SU-DHL-6 (cell line): Measurements from ENCODE around the gene GPR63.

Source experiments
- H2AFZ ChIP-seq: fragments of 200-600 bp; sonication (generic); 2 replicates; pipeline ENCODE4 v1.6.1; 2014; ENCODE audit warnings: low read depth, mild to moderate bottlenecking, moderate library complexity, mixed read lengths, antibody characterized with exemption, low read length; ENCODE audit not compliant: severe bottlenecking
- H3F3A ChIP-seq: fragments of 200-600 bp; shearing (Covaris generic); 2 replicates; pipeline ENCODE4 v1.6.0; 2016; ENCODE audit warnings: antibody characterized with exemption, mild to moderate bottlenecking; ENCODE audit not compliant: insufficient read depth
- H3K27ac ChIP-seq: fragments of 200-600 bp; sonication (generic); 2 replicates; pipeline ENCODE4 v1.5.1; 2016; ENCODE audit warnings: low read depth, mild to moderate bottlenecking, low read length, moderate library complexity, mixed read lengths
- H3K27me3 ChIP-seq: fragments of 200-600 bp; sonication (generic), shearing (Covaris generic); 2 replicates; pipeline ENCODE4 v1.6.0; 2014; ENCODE audit warnings: mild to moderate bottlenecking, low read length
- H3K36me3 ChIP-seq: fragments of 200-600 bp; sonication (generic); 2 replicates; pipeline ENCODE4 v1.6.1; 2014; ENCODE audit warnings: mild to moderate bottlenecking, low read length, mixed read lengths
- H3K4me2 ChIP-seq: fragments of 300-600, 200-600 bp; shearing (Covaris generic), sonication (generic); 2 replicates; pipeline ENCODE4 v1.6.0; 2014; ENCODE audit warnings: low read length, low read depth, mild to moderate bottlenecking; ENCODE audit not compliant: poor library complexity, severe bottlenecking
- H3K4me3 ChIP-seq: fragments of 200-600 bp; sonication (generic); 2 replicates; pipeline ENCODE4 v1.5.1; 2014; ENCODE audit warnings: antibody characterized with exemption, low read length, mild to moderate bottlenecking, mixed read lengths; ENCODE audit not compliant: insufficient read depth, poor library complexity, severe bottlenecking
- H3K79me2 ChIP-seq: fragments of 200-600 bp; sonication (generic); 2 replicates; pipeline ENCODE4 v1.6.1; 2014; ENCODE audit warnings: mild to moderate bottlenecking, low read length, moderate library complexity; ENCODE audit not compliant: insufficient read depth
- H3K9ac ChIP-seq: fragments of 200-600 bp; sonication (generic); 2 replicates; pipeline ENCODE4 v1.7.0; 2014; ENCODE audit warnings: mild to moderate bottlenecking, low read length
- H3K9me2 ChIP-seq: fragments of 200-600 bp; sonication (generic); replicated peaks from 2 replicates; pipeline ENCODE4 v1.6.1; 2014; ENCODE audit warnings: low read length; ENCODE audit not compliant: insufficient read depth
- H3K9me3 ChIP-seq: fragments of 200-600 bp; sonication (generic); 2 replicates; pipeline ENCODE4 v1.6.1; 2014; ENCODE audit warnings: low read length, mixed read lengths; ENCODE audit not compliant: insufficient read depth
- H4K20me1 ChIP-seq: fragments of 200-600 bp; sonication (generic); 2 replicates; pipeline ENCODE4 v1.6.1; 2014; ENCODE audit warnings: low read depth, mild to moderate bottlenecking, antibody characterized with exemption, low read length, moderate library complexity, mixed read lengths
- CTCF ChIP-seq: fragments of 200-600 bp; sonication (generic); IDR thresholded peaks from one replicate; pipeline ENCODE4 v1.5.1; 2017; ENCODE audit warnings: antibody characterized with exemption, mild to moderate bottlenecking, low read length, moderate library complexity; ENCODE audit not compliant: insufficient read depth, poor library complexity, severe bottlenecking
- EZH2phosphoT487 ChIP-seq: fragments of 200-600 bp; sonication (generic), shearing (Covaris generic); conservative IDR thresholded peaks from 2 replicates; pipeline ENCODE4 v1.6.1; 2018; ENCODE audit warnings: mild to moderate bottlenecking, antibody characterized with exemption, low read length, moderate library complexity, mixed read lengths

The GPR63 gene

DNA sequence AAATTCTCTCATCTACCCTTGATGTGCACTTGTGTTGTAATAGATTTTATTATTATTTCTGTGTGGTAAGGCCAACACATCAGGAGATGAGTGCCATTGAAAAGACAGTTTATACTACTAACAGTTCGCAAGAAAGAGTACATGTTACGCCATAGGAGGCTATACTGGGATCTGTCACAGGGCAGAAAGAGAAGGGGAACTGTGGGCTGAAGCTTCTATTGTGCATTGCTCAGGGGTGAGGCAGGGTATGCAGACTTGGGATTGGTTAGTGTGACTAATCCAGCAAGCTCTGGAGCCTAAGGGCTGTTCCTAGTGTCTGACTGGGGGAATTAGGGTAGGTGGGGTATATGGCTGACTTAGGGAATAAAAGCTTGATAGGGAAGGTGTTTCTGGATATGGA is 50.9 kb downstream of the GPR63 start:
- no peak overlapping the region for H3K27ac ChIP-seq
- H3K27me3 ChIP-seq, result no peaks in the 10 kb centered on the region
- no peaks in the 10 kb centered on the region for H3F3A ChIP-seq
- no peak overlapping the region for H3K4me2 ChIP-seq
- no peaks in the 10 kb centered on the region for H3K9me3 ChIP-seq
- H4K20me1 ChIP-seq, result no peaks in the 10 kb centered on the region
- TF ChIP-seq CTCF, result no peak
- no peak overlapping the region for H2AFZ ChIP-seq
- H3K9me2 ChIP-seq, result no peaks in the 10 kb centered on the region
- no peak overlapping the region for H3K4me3 ChIP-seq
- H3K9ac ChIP-seq, result no peak overlapping the region
- no peaks in the 10 kb centered on the region for H3K36me3 ChIP-seq
- no peaks in the 10 kb centered on the region for H3K79me2 ChIP-seq

- Histone ChIP-seq H3K36me3 (no peaks in the 10 kb centered on the region), H3K9ac (no peak overlapping the region), H3F3A (no peaks in the 10 kb centered on the region), H2AFZ (no peak overlapping the region), H3K9me2 (no peaks in the 10 kb centered on the region), H3K9me3 (no peaks in the 10 kb centered on the region), H3K4me2 (no peak overlapping the region), H3K27ac (no peak overlapping the region), H4K20me1 (no peaks in the 10 kb centered on the region), H3K27me3 (no peaks in the 10 kb centered on the region), H3K4me3 (no peak overlapping the region), H3K79me2 (no peaks in the 10 kb centered on the region)
- no peak for TF ChIP-seq CTCF
- TF ChIP-seq EZH2phosphoT487, result no peak
Observed at GRCh38 chr6:96784650-96785049, 52.6 kb downstream of the GPR63 start.

- Histone ChIP-seq H3K36me3 (no peaks in the 10 kb centered on the region), H3K9ac (no peak overlapping the region), H4K20me1 (no peaks in the 10 kb centered on the region), H2AFZ (no peak overlapping the region), H3K9me3 (no peaks in the 10 kb centered on the region), H3K79me2 (no peaks in the 10 kb centered on the region), H3F3A (no peaks in the 10 kb centered on the region), H3K4me2 (no peak overlapping the region), H3K4me3 (no peak overlapping the region), H3K27me3 (no peaks in the 10 kb centered on the region), H3K27ac (no peak overlapping the region), H3K9me2 (no peaks in the 10 kb centered on the region)
- no peak for TF ChIP-seq CTCF
- no peak for TF ChIP-seq EZH2phosphoT487
Observed at GRCh38 chr6:96783307-96783706, 54.0 kb downstream of the GPR63 start.

- Histone ChIP-seq H3K4me2 (no peak overlapping the region), H3K4me3 (no peak overlapping the region), H3K79me2 (no peaks in the 10 kb centered on the region), H3K9ac (no peak overlapping the region), H2AFZ (no peak overlapping the region), H4K20me1 (no peaks in the 10 kb centered on the region), H3K9me3 (no peaks in the 10 kb centered on the region), H3K27ac (no peak overlapping the region), H3K27me3 (no peaks in the 10 kb centered on the region), H3F3A (no peaks in the 10 kb centered on the region), H3K9me2 (no peaks in the 10 kb centered on the region), H3K36me3 (no peaks in the 10 kb centered on the region)
- TF ChIP-seq EZH2phosphoT487 (no peak), CTCF (no peak)
Observed at GRCh38 chr6:96781557-96781956, 55.7 kb downstream of the GPR63 start.
